Measurements from ENCODE around the gene NTRK2.

Gene NTRK2

DNA sequence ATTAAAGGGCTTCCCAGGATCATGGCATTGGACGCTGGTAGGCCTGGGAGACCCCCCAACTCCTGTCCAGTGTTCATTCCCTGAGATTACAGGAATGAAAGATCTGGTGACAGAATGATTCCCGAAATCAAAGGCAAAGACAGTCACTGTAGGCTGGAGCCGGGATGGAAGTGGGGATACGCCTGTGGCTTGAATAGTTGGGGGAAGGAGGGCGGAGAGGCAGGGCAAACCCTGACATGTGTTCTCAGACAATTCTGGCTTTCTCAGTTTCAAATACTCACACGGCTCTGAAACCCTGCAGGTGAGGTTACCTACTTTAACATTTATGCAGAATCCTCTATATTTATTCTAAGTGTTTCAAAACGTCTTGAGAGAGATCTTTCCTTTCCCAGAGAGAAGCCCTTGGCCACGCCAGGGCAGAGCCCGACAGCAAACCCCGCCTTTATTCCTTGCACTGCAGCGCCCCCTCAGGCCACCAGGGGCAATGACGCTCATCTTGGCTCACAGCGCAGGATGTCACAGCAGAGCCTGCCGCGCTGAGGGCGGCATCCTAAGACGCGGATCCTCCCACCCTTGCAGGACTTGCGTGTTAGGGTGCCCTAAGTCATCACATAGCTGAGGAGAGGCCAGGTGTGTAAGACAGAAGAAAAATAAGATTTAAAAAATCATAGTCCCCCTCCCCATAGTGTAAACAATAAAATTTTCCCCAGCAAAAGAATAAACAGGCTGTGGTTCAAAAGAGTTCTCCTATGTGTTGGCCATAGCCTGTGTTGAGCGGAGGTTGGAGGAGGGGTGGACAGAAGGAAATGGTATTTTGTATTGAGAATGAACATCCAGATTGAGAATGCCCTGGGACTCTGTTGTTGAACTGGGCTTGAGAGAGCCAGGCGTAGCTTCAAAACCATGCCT, 284.5 kb downstream of the NTRK2 start (continued):
- TF ChIP-seq, protein P1, sequence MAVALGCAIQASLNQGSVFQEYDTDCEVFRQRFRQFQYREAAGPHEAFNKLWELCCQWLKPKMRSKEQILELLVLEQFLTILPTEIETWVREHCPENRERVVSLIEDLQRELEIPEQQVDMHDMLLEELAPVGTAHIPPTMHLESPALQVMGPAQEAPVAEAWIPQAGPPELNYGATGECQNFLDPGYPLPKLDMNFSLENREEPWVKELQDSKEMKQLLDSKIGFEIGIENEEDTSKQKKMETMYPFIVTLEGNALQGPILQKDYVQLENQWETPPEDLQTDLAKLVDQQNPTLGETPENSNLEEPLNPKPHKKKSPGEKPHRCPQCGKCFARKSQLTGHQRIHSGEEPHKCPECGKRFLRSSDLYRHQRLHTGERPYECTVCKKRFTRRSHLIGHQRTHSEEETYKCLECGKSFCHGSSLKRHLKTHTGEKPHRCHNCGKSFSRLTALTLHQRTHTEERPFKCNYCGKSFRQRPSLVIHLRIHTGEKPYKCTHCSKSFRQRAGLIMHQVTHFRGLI (tag by site-specific recombination; IDR thresholded peaks at IDR 0.05): peak; percentile 42; the same call in 1 of the 2 replicates

DNA sequence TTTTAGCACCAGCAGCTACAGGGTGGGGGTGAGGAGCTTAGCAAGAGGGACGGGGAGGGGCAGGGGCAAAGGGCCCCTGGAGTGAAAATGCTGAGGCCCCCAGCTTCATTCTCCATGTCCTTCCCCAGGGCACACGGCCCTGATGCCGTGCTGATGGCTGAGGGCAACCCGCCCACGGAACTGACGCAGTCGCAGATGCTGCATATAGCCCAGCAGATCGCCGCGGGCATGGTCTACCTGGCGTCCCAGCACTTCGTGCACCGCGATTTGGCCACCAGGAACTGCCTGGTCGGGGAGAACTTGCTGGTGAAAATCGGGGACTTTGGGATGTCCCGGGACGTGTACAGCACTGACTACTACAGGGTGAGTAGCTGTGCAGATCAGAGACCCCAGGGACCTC, 285.6 kb downstream of the NTRK2 start:
- no peaks in the 10 kb centered on the region for H3K36me3 ChIP-seq (ENCODE audit: control insufficient read depth in 2 of 2, insufficient read depth in 1 of 2, low read length in 2 of 2)
- TF ChIP-seq, protein P2, sequence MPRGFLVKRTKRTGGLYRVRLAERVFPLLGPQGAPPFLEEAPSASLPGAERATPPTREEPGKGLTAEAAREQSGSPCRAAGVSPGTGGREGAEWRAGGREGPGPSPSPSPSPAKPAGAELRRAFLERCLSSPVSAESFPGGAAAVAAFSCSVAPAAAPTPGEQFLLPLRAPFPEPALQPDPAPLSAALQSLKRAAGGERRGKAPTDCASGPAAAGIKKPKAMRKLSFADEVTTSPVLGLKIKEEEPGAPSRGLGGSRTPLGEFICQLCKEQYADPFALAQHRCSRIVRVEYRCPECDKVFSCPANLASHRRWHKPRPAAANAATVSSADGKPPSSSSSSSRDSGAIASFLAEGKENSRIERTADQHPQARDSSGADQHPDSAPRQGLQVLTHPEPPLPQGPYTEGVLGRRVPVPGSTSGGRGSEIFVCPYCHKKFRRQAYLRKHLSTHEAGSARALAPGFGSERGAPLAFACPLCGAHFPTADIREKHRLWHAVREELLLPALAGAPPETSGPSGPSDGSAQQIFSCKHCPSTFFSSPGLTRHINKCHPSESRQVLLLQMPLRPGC (tag by site-specific recombination; IDR thresholded peaks at IDR 0.05): no peak
- TF ChIP-seq ZNF10 (tag by site-specific recombination; IDR thresholded peaks at IDR 0.05): no peak
- TF ChIP-seq YY2 (tag by site-specific recombination; IDR thresholded peaks at IDR 0.05): no peak
- TF ChIP-seq, protein P3, sequence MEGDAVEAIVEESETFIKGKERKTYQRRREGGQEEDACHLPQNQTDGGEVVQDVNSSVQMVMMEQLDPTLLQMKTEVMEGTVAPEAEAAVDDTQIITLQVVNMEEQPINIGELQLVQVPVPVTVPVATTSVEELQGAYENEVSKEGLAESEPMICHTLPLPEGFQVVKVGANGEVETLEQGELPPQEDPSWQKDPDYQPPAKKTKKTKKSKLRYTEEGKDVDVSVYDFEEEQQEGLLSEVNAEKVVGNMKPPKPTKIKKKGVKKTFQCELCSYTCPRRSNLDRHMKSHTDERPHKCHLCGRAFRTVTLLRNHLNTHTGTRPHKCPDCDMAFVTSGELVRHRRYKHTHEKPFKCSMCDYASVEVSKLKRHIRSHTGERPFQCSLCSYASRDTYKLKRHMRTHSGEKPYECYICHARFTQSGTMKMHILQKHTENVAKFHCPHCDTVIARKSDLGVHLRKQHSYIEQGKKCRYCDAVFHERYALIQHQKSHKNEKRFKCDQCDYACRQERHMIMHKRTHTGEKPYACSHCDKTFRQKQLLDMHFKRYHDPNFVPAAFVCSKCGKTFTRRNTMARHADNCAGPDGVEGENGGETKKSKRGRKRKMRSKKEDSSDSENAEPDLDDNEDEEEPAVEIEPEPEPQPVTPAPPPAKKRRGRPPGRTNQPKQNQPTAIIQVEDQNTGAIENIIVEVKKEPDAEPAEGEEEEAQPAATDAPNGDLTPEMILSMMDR (tag by site-specific recombination; IDR thresholded peaks at IDR 0.05): no peak
- no peak for TF ChIP-seq ZBTB48 (tag by site-specific recombination; IDR thresholded peaks at IDR 0.05)
- TF ChIP-seq, protein P4, sequence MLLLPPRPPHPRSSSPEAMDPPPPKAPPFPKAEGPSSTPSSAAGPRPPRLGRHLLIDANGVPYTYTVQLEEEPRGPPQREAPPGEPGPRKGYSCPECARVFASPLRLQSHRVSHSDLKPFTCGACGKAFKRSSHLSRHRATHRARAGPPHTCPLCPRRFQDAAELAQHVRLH (tag by site-specific recombination; IDR thresholded peaks at IDR 0.05): no peak
- CTCF ChIA-PET: interaction anchor here (0.6 to 1.9 kb wide), 11 partner anchors 8 to 529 kb away, joined by 3 to 9 read pairs (median 4); no protein-coding TSS in a partner anchor
- H3K27ac ChIP-seq (ENCODE audit: extremely low read depth, low read depth, low read length): no peak overlapping the region
- POLR2A ChIA-PET: no interaction called here
- H3K9me3 ChIP-seq (ENCODE audit: control insufficient read depth, insufficient read depth, low read depth, low read length): no peaks in the 10 kb centered on the region
- H3K4me3 ChIP-seq (ENCODE audit: low read depth, low read length): no peak overlapping the region
- H3K4me1 ChIP-seq (ENCODE audit: control insufficient read depth, insufficient read depth, low read length): no peaks in the 10 kb centered on the region

DNA sequence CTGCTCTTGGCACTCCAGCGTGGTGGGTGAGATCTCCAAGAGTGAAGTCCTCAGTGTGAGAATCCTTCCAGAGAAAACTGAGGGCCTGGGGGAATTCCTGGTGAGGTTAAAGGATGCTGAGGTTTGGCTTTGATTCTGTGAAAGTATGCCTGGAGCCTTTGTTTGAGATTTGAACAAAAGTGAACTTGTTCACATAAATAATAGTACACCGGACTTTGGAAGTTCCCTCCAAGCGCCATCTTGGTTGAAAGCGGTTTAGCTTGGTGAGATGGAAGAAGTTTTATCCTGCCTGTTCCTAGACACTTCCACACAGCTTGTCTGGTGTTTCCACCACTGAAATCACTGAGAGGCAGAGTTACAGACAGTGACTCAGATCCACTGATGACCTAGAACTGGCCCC, 286.4 kb downstream of the NTRK2 start:
- POLR2A ChIA-PET: no interaction called here
- CTCF ChIA-PET: interaction anchor here (0.6 kb wide), 1 partner anchor 253 kb away, joined by 3 read pairs; no protein-coding TSS in a partner anchor
- Histone ChIP-seq H3K36me3 (ENCODE audit: control insufficient read depth in 2 of 2, insufficient read depth in 1 of 2, low read length in 2 of 2) (no peaks in the 10 kb centered on the region), H3K4me1 (ENCODE audit: control insufficient read depth, insufficient read depth, low read length) (no peaks in the 10 kb centered on the region), H3K9me3 (ENCODE audit: control insufficient read depth, insufficient read depth, low read depth, low read length) (no peaks in the 10 kb centered on the region), H3K27ac (ENCODE audit: extremely low read depth, low read depth, low read length) (no peak overlapping the region), H3K4me3 (ENCODE audit: low read depth, low read length) (no peak overlapping the region)
- no peak for TF ChIP-seq ZNF555 (tag by site-specific recombination; conservative IDR thresholded peaks at IDR 0.05)
- TF ChIP-seq ZNF311 (tag by site-specific recombination; IDR thresholded peaks at IDR 0.05; ENCODE audit: borderline replicate concordance): no peak
- TF ChIP-seq ZNF132 (tag by site-specific recombination; IDR thresholded peaks at IDR 0.05; ENCODE audit: borderline replicate concordance): no peak
- TF ChIP-seq ZNF354C (tag by site-specific recombination; IDR thresholded peaks at IDR 0.05; ENCODE audit: borderline replicate concordance, low read depth): no peak
- no peak for TF ChIP-seq ZBTB1 (tag by site-specific recombination; IDR thresholded peaks at IDR 0.05)
- TF ChIP-seq ZNF510 (tag by site-specific recombination; IDR thresholded peaks at IDR 0.05; ENCODE audit: insufficient replicate concordance): no peak
- TF ChIP-seq GLI4 (tag by site-specific recombination; IDR thresholded peaks at IDR 0.05): no peak
- TF ChIP-seq, protein P5, sequence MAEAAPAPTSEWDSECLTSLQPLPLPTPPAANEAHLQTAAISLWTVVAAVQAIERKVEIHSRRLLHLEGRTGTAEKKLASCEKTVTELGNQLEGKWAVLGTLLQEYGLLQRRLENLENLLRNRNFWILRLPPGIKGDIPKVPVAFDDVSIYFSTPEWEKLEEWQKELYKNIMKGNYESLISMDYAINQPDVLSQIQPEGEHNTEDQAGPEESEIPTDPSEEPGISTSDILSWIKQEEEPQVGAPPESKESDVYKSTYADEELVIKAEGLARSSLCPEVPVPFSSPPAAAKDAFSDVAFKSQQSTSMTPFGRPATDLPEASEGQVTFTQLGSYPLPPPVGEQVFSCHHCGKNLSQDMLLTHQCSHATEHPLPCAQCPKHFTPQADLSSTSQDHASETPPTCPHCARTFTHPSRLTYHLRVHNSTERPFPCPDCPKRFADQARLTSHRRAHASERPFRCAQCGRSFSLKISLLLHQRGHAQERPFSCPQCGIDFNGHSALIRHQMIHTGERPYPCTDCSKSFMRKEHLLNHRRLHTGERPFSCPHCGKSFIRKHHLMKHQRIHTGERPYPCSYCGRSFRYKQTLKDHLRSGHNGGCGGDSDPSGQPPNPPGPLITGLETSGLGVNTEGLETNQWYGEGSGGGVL (tag by site-specific recombination; IDR thresholded peaks at IDR 0.05): no peak
- no peak for TF ChIP-seq ZNF121 (tag by site-specific recombination; IDR thresholded peaks at IDR 0.05)
- no peak for TF ChIP-seq ZNF660 (tag by site-specific recombination; IDR thresholded peaks at IDR 0.05)
- no peak for TF ChIP-seq FEZF1 (tag by site-specific recombination; IDR thresholded peaks at IDR 0.05)
- TF ChIP-seq KLF8 (tag by site-specific recombination; IDR thresholded peaks at IDR 0.05): no peak
- no peak for TF ChIP-seq ZNF48 (tag by site-specific recombination; IDR thresholded peaks at IDR 0.05)
- no peak for TF ChIP-seq ZNF830 (tag by site-specific recombination; IDR thresholded peaks at IDR 0.05; ENCODE audit: low read depth)
- no peak for TF ChIP-seq ZNF16 (tag by site-specific recombination; IDR thresholded peaks at IDR 0.05; ENCODE audit: low read depth)
- no peak for TF ChIP-seq ZBTB17 (tag by site-specific recombination; IDR thresholded peaks at IDR 0.05)

Measured in HEK293 (cell line).